ENCODE results near the gene UNKL.
"Not testable (repeated sequence)": the region's sequence is repeated elsewhere in the genome, so short reads cannot be mapped to it uniquely, and the experiment has no call there.

UNKL gene

GRCh38 chr16:1341495-1342420 lies 72.7 kb downstream of the UNKL start:
- no peak for DNase-seq

GRCh38 chr16:1340730-1341494 lies 73.6 kb downstream of the UNKL start:
- no peak for DNase-seq

GRCh38 chr16:1338855-1339675 lies 75.4 kb downstream of the UNKL start:
- no peak for DNase-seq

GRCh38 chr16:1338119-1338730 lies 76.3 kb downstream of the UNKL start:
- no peak for DNase-seq

GRCh38 chr16:1337486-1337885 lies 77.0 kb downstream of the UNKL start:
- DNase-seq = no peak

GRCh38 chr16:1336619-1337018 lies 77.9 kb downstream of the UNKL start:
- no peak for DNase-seq

GRCh38 chr16:1335996-1336395 lies 78.5 kb downstream of the UNKL start:
- DNase-seq = peak in 20 of 56 donors; percentile 3 to 56 (median 30)

- peak in 19 of 56 donors; percentile 11 to 74 (median 28) for DNase-seq
These were observed 79.1 kb downstream of the UNKL start for GRCh38 chr16:1335211-1335971.

- DNase-seq = no peak
These were observed 79.8 kb downstream of the UNKL start for GRCh38 chr16:1334739-1335138.

GRCh38 chr16:1333854-1334700 lies 80.4 kb downstream of the UNKL start:
- DNase-seq = peak in 1 of 56 donors; percentile 23

- DNase-seq = peak in 20 of 56 donors; percentile 9 to 55 (median 27)
These were observed 81.2 kb downstream of the UNKL start, which contains the start of gene BAIAP3 for GRCh38 chr16:1333149-1333812. BAIAP3 (plus strand) TSS chr16:1333645; CDS start chr16:1338550, 4,905 bp downstream.

- no peak for DNase-seq
These were observed 81.8 kb downstream of the UNKL start for GRCh38 chr16:1332618-1333148.

GRCh38 chr16:1331712-1332617 lies 82.5 kb downstream of the UNKL start:
- DNase-seq = peak in 9 of 56 donors; percentile 4 to 40 (median 10)

GRCh38 chr16:1330931-1331711 lies 83.4 kb downstream of the UNKL start:
- DNase-seq = no peak

- no peak for DNase-seq
These were observed 84.1 kb downstream of the UNKL start for GRCh38 chr16:1330260-1330914.

- DNase-seq = not testable (repeated sequence)
These were observed 85.5 kb downstream of the UNKL start for GRCh38 chr16:1328961-1329360.

Data from amygdala (tissue), 56 donors.